Measurements from ENCODE around the gene TMPRSS15.
"Not testable (repeated sequence)": the region's sequence is repeated elsewhere in the genome, so short reads cannot be mapped to it uniquely, and the experiment has no call there.

Gene TMPRSS15

DNA sequence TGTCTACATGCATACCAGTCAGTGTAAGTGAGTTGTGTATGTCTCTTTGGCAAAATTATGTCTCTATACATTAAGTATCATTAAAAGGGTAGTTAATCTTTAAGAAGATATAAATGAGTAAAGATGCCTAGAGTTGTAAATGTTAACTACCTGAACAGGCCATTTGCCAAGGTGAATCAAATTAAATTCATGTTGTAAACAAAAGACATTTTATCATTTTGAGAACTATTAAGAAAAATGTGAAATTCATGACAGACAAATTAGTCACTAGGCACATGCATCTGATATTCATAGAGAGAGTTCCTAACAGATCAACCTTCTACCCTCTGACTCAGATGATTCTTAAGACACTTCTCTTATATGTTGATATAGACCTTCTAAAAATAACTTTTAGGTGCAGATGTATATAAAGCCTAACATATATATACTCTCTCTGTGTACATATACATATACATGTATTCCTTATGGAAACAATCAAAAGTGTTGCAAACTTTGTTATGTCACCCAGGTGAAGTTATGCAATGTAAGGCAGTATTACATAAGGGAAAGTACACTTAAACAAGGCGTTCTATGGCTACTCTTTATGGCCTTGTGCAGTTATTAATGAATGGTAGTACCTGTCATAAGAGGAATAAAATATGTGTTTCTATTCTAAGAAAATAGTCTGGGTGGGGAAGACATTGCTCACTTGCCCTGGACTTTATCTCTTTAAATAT is at the start of gene TMPRSS15:
TMPRSS15 (minus strand) TSS at position 51 of the 716 bp plus-strand sequence. CDS start 163 bp downstream, outside the sequence.
- no peak for DNase-seq (ENCODE audit: low read depth)

DNA sequence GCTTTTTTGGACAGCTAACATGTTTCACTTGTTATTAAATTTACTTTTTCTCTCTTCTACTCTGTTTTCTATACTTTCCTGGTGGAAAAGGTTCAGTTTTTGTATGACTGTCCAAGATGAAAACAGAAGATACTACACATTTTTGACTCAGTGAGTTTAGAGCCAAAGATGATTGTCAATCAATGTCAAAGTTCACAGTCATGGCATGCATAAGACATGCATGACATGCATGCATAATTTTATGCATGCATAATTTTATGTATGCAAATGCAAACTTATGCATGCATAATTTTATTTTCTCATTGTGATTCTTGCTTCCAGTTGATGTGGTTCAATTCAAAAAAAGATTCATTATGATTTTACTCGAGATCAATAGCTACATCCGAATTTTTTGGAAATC is 48.1 kb upstream of the TMPRSS15 start:
- DNase-seq (ENCODE audit: low read depth): no peak

DNA sequence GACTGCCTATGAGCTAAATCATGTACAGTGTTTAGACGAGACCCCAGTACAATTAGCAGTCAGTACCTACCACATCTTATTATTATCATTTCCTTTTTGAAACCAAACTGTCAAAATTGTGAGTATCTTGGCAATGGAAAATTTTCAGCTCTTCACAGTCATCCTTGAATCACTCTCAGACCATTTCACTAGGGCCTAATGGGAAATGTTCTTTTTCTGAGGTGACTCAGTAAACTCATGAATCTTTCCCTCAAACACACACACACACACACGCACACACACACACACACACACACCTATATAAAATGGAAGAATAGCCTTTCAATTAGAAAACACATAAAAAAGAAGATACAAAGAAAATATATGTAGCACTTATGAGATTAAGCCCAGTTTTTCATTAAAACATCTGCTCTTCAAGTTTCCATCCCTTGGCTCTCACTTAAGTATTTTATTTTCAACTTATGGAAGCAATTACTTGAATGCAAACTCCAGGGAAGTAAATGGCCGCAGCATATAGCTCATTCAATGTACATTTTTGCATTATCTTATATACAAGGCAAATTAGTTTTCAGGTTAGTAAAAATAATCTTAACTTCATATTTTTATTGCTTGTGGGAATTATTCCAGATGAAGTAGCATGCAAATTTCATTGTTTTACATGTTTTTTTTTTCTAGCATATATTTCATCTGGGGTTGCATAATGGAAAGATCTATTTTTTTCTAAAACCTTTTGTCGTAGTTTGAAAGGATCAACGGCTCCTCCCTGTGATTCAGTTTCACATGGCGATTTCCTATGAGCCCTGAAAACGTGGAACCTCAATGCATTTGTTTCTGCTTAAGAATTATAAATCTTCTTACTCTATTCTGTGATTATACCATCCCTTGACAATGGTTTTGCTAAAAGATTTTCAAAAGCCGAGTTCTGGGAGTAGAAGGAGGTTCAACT is 46.3 kb upstream of the TMPRSS15 start:
- DNase-seq (ENCODE audit: low read depth): peak; percentile 27

DNA sequence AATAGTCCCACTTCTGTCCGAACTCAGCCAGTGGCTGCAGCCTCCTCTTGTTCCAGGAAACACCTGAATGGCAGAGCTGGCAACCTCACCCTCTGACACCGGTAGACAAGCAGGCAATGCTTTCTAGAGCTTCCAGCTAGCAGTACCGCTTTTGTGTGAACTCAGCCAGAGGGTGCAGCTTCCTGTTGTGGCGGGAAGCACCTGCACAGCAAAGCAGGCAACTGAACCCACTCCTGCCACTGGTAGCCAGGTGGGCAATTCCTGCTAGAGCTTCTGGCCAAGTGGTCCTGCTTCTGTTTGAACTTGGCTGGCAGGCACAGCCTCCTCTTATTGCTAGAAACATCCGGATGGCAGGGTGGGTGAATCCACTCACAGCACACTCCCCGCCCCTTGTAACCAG is 40.1 kb upstream of the TMPRSS15 start:
- no peak for DNase-seq (ENCODE audit: low read depth)

DNA sequence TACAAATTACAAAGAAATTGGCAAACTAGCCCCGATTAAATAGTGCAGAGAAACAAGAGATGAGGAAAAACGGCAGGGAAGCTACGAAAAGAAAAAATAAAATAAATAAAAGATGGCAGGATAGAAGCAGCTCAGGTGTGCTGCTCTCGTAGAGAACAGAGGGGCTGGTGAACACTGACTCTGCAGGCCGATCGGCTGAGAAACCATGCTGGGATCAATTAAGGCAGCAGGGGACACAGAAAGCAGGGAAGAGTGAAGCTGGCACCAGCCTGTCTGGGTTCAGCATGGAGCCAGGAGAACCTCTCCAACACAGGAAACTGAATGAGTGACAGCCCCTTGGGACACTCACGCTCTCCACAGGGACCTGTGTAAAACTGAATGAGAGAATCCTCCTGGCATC is 39.5 kb upstream of the TMPRSS15 start:
- DNase-seq (ENCODE audit: low read depth): no peak

DNA sequence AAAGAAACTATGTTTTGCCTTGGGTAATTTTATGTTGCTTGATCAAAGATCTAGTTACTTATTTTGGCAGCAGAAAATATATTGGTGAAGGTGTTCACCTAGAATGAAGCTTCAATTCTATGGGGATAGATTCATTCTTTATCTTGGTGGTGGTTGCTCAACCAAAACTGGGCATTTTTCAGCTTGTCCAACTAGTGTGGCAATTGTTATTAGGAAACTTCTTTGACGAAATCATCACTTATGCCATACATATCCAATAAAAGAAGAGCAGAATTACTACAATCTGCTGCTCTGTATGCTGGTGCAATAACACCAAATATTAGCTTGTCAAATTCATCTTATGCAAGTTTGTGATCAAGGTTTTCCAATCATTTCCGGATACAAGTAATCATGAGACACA is 26.8 kb upstream of the TMPRSS15 start:
- DNase-seq (ENCODE audit: low read depth): no peak

DNA sequence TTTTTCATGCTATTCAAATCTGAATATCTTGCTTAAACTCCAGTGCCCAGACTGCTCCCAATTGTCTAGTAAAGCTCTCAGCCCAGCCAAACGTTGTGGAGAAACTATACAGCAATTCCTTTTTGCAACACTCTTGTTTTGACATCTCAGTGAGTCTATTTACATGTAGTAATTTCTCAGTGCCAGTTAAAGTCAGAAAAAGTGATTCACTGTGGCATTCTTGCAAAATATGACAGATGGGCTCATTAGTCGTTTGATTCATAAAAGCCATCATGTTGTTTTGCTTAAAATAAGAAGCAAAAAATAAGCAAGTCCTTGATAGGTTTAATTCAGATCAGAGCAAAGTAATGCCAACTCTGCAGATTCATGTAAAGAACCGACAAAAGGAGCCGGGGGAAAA is 20.7 kb upstream of the TMPRSS15 start:
- DNase-seq (ENCODE audit: low read depth): no peak

DNA sequence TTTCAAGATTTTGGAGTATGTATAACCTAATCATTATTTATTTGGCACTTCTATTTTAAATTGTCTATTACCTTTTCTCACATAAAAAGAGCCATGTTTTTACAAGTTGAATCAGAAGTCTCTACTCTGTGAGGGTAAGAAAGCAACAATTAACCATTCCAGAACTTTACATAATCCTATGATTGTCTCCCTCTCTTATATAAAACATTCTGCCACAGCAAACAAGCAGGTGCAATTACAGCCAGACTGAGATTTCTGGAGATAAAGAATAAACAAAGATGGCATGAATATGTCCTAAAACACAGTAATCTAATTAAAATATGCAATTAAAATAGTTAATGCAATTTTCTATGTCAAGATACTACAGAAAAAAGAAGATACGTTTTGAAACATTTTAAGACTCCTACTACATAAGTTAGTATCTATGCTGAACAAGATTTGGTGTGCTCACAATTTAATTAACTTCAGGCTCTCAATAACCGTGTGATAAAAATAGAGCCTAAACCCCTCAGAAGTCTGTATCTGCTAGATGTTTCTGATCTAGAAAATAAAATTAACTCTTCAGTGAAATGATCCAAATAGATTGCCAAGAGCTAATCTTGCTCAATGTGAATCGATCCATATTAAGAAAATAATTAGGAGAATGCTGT is 13.7 kb upstream of the TMPRSS15 start:
- DNase-seq (ENCODE audit: low read depth): no peak

DNA sequence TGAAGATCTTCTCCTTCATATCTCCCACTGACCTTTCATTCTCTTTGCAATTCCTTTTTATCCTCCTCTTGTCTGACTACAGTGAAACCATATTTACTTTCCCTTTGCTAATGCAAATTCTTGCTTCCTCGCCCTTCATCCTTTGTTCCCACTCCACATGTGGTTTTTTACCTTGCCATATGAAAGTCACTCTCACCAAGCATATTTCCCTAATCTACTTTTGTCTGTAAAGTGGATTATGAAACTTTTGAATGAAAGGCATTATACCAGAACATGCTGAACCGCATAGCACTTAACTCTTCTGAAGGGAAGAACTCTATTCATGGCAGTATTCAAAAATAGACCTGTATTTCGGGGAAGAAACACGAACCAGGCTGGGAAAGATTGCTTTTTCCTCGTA is 8.0 kb upstream of the TMPRSS15 start:
- no peak for DNase-seq (ENCODE audit: low read depth)

DNA sequence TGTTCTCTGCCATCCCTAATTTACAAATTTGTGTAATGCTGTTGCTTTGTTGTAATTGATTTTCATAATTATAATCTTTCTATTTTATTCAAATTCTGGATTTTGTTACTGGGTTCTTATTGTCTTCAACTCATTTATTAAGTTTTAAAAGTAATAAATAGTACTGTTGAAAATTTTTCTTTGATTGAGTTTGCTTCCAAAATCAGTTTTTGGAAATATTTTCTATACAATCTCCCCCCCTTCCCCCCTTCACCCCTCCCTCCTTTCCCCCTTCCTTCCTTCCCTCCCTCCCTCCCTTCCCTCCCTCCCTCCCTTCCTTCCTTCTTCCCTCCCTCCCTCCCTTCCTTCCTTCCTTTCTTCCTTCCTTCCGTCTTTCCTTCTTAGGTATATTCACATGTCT is 6.0 kb upstream of the TMPRSS15 start:
- no peak for DNase-seq (ENCODE audit: low read depth)

DNA sequence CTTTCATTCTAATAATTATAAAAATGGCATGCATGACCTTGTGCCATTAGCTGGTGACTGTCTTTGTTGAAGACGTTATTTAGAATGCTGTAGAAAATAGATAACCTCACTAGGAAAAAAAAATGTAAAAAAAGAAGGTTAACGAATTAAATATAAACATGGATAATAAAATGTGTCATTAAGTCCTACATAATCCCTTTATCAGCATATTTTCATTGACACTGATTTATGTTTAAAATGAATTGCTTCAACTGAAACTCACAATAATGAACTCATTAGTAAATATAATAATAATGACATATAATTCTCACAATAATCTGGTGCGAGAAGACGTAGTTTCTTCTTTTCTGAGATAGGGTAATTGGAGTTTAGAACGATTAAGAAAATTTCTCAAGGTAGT is 4.7 kb downstream of the TMPRSS15 start:
- DNase-seq (ENCODE audit: low read depth): no peak

DNA sequence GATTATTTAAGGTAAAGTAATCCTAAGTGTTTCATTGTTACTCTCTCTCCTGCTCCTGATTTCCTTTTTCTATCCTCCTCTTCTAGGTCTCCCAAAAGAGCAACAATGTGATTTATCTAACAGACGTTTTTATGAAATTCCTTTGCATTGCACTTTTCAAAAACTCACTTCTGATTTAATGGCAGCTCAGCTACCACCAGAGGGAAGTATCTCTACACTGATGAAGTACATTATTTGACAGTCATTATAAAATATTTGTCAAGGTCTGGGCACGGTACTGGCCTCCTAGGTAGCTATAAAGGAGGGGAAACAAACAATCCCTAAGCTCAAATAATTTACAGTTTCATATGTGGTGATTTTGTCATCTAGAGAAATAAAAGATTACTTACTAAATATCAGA is 15.6 kb downstream of the TMPRSS15 start:
- DNase-seq (ENCODE audit: low read depth): no peak

DNA sequence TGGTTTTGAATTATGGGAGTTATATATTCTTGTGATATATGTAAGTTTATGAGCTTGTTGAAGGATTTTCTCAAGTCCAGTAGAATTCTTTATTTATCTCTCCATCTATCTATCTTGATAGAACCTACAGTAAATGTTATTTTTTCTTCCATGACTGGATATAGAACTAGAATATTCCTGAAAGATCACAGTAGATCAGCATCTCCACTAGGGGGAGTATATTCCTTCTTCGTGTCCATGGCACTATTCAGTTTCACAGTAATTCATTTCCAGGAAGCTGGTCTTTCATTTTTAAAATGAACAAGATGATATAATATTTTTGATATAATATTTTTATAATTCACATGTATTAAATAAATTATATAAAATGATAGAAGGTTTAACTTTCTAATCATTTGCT is 18.8 kb downstream of the TMPRSS15 start:
- DNase-seq (ENCODE audit: low read depth): no peak

DNA sequence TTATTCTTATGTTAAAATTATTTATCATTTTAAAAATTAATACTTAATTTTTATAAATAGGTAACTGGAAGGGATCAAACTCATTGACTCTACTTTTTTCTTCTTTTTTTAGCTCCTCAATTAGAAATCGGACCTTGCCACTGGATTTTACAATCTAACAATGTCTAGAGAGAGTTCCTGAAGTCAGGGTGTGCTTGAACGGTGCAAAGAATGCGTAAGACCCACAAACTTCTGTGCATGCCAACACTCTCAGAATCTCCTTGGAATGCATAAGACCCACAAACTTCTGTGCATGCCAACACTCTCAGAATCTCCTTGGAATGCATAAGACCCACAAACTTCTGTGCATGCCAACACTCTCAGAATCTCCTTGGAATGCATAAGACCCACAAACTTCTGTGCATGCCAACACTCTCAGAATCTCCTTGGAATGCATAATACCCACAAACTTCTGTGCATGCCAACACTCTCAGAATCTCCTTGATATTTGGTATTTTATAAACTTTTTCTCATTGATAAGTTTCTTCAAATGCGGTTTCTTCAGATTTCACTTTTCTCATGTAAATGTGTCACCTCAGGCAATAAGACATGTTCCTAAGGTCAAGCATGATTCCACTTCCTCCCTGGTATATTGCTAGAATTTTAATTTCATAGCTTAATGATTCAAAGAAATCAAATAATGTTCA is 20.5 kb downstream of the TMPRSS15 start:
- not testable (repeated sequence) for DNase-seq (ENCODE audit: low read depth)

DNA sequence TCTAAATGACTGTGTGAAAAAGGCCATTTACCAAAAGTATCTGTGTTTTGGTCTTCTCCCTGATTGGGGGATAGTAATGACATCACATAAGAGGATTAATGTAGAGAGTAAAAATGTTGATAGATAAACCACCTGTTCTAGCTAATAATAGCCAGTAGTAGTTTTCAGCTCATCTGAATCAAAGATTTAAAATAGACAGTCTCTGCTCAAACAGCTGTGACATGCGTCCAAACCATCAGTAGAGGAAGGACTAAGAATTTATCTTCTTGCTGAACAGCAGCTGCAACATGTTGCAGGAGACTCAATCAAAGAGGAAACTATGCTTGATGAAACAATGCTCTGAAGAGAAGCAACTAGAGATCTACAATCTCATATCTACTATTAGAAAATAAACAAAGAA is 21.4 kb downstream of the TMPRSS15 start:
- no peak for DNase-seq (ENCODE audit: low read depth)

DNA sequence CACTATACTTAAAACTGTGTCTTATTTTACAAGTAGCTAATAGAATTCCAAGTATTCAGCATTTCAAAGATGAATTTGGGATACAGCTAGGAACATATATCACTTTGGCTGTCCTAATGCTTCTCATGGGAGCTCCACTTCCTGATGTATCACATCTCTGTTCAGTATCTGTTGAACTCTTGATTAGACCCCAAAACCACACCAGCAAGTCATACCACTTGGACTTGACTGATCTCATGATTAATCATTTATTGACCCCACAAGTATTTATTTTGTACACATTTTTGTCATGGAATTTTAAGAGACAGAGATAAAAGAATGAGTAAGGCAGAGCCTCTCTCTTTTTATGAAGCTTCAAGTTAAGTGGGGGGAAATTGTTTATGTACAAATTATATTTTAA is 30.0 kb downstream of the TMPRSS15 start:
- no peak for DNase-seq (ENCODE audit: low read depth)

DNA sequence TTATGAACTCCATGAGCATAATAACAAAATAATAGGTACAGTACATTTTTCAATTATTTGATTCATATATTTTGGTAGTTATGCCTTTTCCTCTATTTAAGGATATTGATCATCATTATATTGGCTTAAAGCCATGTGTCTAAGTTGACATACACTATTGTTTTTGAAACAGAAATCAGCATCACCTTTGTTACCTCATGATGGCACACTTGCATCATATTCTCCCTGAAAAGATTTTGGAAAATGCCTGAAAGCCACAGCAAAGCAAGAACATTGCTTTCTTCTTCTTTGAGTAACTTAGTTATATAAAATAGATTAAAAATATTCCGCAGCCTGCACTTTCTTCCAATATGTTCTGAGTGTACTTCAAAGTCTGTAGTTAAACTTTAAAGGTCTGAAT is 33.3 kb downstream of the TMPRSS15 start:
- no peak for DNase-seq (ENCODE audit: low read depth)

DNA sequence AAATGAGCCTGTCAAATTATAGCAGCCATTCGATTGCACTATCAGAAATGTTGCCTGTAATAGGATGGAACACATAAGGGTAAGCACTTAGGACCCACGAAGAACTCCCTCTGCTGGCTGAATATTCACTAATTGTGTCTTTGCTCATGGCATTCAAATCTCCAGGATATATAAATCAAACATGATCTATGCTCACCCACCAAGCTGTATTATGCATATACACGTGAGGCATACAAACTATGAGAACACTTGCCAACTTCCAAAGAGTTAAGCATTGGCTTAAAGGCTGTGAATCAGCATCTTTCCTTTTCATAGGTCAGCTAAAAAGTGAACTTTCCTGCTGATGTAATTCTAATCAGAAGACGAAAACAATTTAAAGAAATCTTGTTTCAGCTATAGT is 34.5 kb downstream of the TMPRSS15 start:
- DNase-seq (ENCODE audit: low read depth): no peak

DNA sequence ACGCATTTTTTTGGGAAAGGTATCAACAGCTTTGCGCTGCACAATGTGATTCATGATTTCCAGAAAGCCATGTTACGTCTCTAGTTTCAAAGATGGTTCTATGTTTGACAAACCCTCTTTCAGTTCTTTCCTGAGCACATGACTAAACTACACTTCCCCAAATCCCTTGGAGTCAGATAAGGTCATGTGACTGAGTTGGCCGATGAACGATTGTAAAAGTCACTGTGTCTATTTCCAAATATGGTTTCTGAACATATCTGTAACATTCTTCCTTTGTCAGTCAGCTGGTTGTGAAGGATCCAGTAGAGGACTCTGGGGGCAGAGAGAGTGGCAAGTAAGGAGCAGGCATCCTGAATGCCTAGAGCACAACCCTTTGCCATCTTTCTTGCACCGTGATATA is 35.4 kb downstream of the TMPRSS15 start:
- no peak for DNase-seq (ENCODE audit: low read depth)

DNA sequence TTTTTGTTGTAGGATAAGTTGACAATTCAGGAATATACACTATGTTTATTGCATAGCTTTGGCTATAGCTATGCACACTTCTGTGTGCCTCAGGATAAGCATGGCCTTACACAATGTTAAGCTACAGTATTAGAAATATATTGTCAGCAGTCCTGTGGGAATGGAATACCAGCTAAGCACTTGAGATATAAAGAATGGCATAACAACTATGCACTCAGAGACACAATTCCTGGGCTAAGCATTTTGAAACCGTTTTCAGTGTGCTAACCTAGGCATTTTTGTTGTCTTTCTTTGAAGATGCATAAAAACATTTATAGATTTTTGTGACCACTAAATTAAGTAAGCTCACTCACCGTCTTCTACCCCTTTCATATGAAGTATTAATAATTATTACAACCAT is 46.8 kb downstream of the TMPRSS15 start:
- DNase-seq (ENCODE audit: low read depth): no peak

DNA sequence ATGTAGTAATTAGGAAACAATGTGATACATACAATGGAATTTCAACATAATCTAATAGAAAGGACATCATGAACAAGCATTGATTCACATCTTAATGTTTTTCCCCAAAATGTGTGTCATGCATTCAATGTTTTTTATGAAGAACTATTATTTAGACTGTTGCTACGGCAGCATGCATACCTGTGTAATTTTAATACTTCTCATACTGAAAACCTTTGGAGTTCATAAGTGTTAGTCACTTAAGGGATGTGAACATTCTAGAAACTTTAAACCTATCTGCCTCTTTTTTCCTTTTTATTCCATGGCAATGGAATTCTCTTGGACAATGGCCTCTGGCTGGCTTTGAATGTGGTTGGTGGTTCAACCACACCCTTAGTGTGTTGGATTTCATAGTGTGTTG is 48.6 kb downstream of the TMPRSS15 start:
- no peak for DNase-seq (ENCODE audit: low read depth)

DNA sequence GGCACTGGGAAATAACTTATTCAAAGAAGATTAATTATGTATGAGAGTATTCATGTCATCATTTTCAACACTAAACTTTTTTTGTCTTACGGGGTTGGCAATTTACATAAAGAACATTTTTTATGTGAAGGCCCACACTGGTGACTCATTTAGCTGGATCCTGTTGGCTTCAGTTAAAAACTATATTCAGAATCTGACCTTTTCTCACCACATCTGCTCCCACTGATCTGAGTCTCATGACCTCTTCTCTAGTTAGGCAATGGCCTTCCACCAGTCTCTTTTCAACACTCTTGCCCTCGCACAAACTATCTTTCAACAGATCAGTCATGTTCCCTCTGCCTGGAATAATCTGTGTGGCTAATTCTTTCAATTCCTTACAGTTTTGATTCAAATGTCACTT is 53.4 kb downstream of the TMPRSS15 start:
- peak; percentile 50 for DNase-seq (ENCODE audit: low read depth)

All from stromal cell of bone marrow (primary cell).